HCT116 (cell line): Measurements from ENCODE around the gene SBF2. TPM values are rescaled to one million over a fixed set of nuclear protein-coding genes. Genes with fewer than 3 reads are reported as not detected.

Experiments used
- ATAC-seq: fragments of 200-7000 bp; cut with Tn5 transposase; 2 replicates; pipeline ENCODE4 v1.9.1; 2020; ENCODE audit warnings: mild to moderate bottlenecking, moderate library complexity
- BruUV-seq: library from RNA; stranded (reverse); fragments of 400-500 nt; replicated peaks from 2 replicates; lab custom pipeline; 2021; lab: Mats Ljungman, UMichigan
- CTCF ChIA-PET: fragments of 300-600 bp; sonication (Branson Sonifier 250); formaldehyde crosslinking; loops from one replicate; lab custom pipeline; 2021; ENCODE audit warnings: antibody characterized with exemption; lab: Charles Lee
- POLR2A ChIA-PET: fragments of 300-600, 350-600 bp; sonication (Branson Sonifier 250); formaldehyde crosslinking; loops from one replicate; lab custom pipeline; 2021; ENCODE audit warnings: antibody characterized with exemption; lab: Charles Lee
- RAD21 ChIA-PET, 2 experiments: fragments of 300-600 bp; sonication (Branson Sonifier 250); formaldehyde crosslinking; loops; one replicate each; lab custom pipeline; 2023; ENCODE audit warnings: low total read pairs in 2 of 2; ENCODE audit not compliant: uncharacterized antibody in 2 of 2, unreplicated experiment in 2 of 2, low non-redundant PET in 1 of 2; lab: Charles Lee
- DNase-seq: peaks from one replicate; pipeline ENCODE4 v3.0.0-alpha.2; 2010; ENCODE audit warnings: low read depth, low spot score
- H2AFZ ChIP-seq: fragments of 200-600 bp; shearing (Covaris generic), sonication (generic); 2 replicates; pipeline ENCODE4 v1.6.1; 2017; ENCODE audit warnings: low read depth, mixed run types, mixed read lengths, antibody characterized with exemption, low read length; ENCODE audit not compliant: poor library complexity, severe bottlenecking
- H3K27ac ChIP-seq: 2 replicates; pipeline ENCODE4 v1.5.1; 2012; ENCODE audit warnings: low read depth, low read length
- H3K27me3 ChIP-seq: fragments of 200-600 bp; sonication (generic); 2 replicates; pipeline ENCODE4 v1.6.1; 2016; ENCODE audit warnings: mixed run types, low read length, mixed read lengths; ENCODE audit not compliant: insufficient read depth
- H3K36me3 ChIP-seq, 2 experiments: fragments of 200-500 bp in 1 of 2; fragments of 200-600 bp in 1 of 2; sonication (Bioruptor generic) in 1 of 2; sonication (generic) in 1 of 2; 2 replicates each; pipeline versions ENCODE4 v1.5.1 to v1.6.1; 2014 to 2016; ENCODE audit warnings: low read length in 2 of 2, inconsistent platforms in 1 of 2, mixed read lengths in 1 of 2, mixed run types in 1 of 2; ENCODE audit not compliant: insufficient read depth in 2 of 2, control insufficient read depth in 1 of 2
- H3K4me1 ChIP-seq, 2 experiments: fragments of 200-600 bp in 1 of 2; sonication (generic) in 1 of 2; 2 replicates each; pipeline versions ENCODE4 v1.5.1 to v1.6.1; 2012 to 2017; ENCODE audit warnings: low read length in 2 of 2, inconsistent platforms in 1 of 2, mild to moderate bottlenecking in 1 of 2, mixed read lengths in 1 of 2, mixed run types in 1 of 2, moderate library complexity in 1 of 2; ENCODE audit not compliant: insufficient read depth in 2 of 2, control insufficient read depth in 1 of 2
- H3K4me2 ChIP-seq: fragments of 200-600 bp; sonication (generic); 2 replicates; pipeline ENCODE4 v1.6.1; 2017; ENCODE audit warnings: mixed run types, low read length, mixed read lengths
- H3K4me3 ChIP-seq, 2 experiments: fragments of 200-600 bp in 1 of 2; sonication (generic) in 1 of 2; replicated peaks in 1 of 2; 2 replicates each; pipeline ENCODE4 v1.5.1; 2011 to 2016; ENCODE audit warnings: low read length in 2 of 2, control low read depth in 1 of 2, low read depth in 1 of 2, mild to moderate bottlenecking in 1 of 2, mixed read lengths in 1 of 2, mixed run types in 1 of 2
- H3K79me2 ChIP-seq: fragments of 200-600 bp; sonication (generic); 2 replicates; pipeline ENCODE4 v1.6.1; 2017; ENCODE audit warnings: mild to moderate bottlenecking, mixed run types, low read length, moderate library complexity, mixed read lengths; ENCODE audit not compliant: insufficient read depth
- H3K9ac ChIP-seq: fragments of 200-600 bp; sonication (generic); 2 replicates; pipeline ENCODE4 v1.6.1; 2016; ENCODE audit warnings: low read length, mixed read lengths
- H3K9me2 ChIP-seq: fragments of 200-600 bp; sonication (generic), shearing (Covaris generic); 2 replicates; pipeline ENCODE4 v1.6.1; 2017; ENCODE audit warnings: mixed run types, mild to moderate bottlenecking, moderate library complexity; ENCODE audit not compliant: insufficient read depth
- H3K9me3 ChIP-seq, 2 experiments: fragments of 200-500 bp in 1 of 2; fragments of 200-600 bp in 1 of 2; sonication (Bioruptor generic) in 1 of 2; sonication (generic) in 1 of 2; 2 replicates each; pipeline ENCODE4 v1.6.1; 2014 to 2017; ENCODE audit warnings: low read length in 2 of 2, mixed read lengths in 2 of 2, inconsistent platforms in 1 of 2, low read depth in 1 of 2, mild to moderate bottlenecking in 1 of 2, mixed run types in 1 of 2, moderate library complexity in 1 of 2; ENCODE audit not compliant: control insufficient read depth in 1 of 2, insufficient read depth in 1 of 2
- H4K20me1 ChIP-seq: fragments of 200-600 bp; sonication (generic), shearing (Covaris generic); 2 replicates; pipeline ENCODE4 v1.6.1; 2017; ENCODE audit warnings: mixed run types, mild to moderate bottlenecking, moderate library complexity; ENCODE audit not compliant: insufficient read depth
- ATF3 ChIP-seq: IDR thresholded peaks from 2 replicates; pipeline ENCODE4 v1.6.1; 2012
- CBX3 ChIP-seq: IDR thresholded peaks from 2 replicates; pipeline ENCODE4 v1.6.1; 2012; ENCODE audit warnings: low read depth
- EGR1 ChIP-seq: IDR thresholded peaks from 2 replicates; pipeline ENCODE4 v1.6.1; 2012; ENCODE audit warnings: low read depth
- EZH2 ChIP-seq: fragments of 200-600 bp; sonication (generic); IDR thresholded peaks from 2 replicates; pipeline ENCODE4 v1.6.1; 2017; ENCODE audit warnings: antibody characterized with exemption, mixed run types
- EZH2phosphoT487 ChIP-seq: fragments of 200-600 bp; IDR thresholded peaks from 2 replicates; pipeline ENCODE4 v1.6.1; 2018; ENCODE audit warnings: antibody characterized with exemption, borderline replicate concordance
- RAD21 ChIP-seq: IDR thresholded peaks from 2 replicates; pipeline ENCODE4 v1.6.1; 2012; ENCODE audit warnings: low read depth, mild to moderate bottlenecking
- REST ChIP-seq: IDR thresholded peaks from 2 replicates; pipeline ENCODE4 v1.6.1; 2012; ENCODE audit warnings: low read depth
- SP1 ChIP-seq: IDR thresholded peaks from 2 replicates; pipeline ENCODE4 v1.6.1; 2012; ENCODE audit warnings: low read depth
- SRF ChIP-seq: IDR thresholded peaks from 2 replicates; pipeline ENCODE4 v1.6.1; 2012; ENCODE audit warnings: low read depth
- ZBTB33 ChIP-seq: IDR thresholded peaks from 2 replicates; pipeline ENCODE4 v1.6.1; 2011; ENCODE audit warnings: mild to moderate bottlenecking, low read length, moderate library complexity; ENCODE audit not compliant: insufficient replicate concordance; ENCODE audit errors: extremely low read depth
- ZFX ChIP-seq: fragments of 450-650 bp; IDR thresholded peaks from 2 replicates; pipeline ENCODE4 v1.6.1; 2017
- ZNF274 ChIP-seq: fragments of 200-500 bp; sonication (Bioruptor generic); IDR thresholded peaks from 2 replicates; pipeline ENCODE4 v1.6.1; 2014; ENCODE audit warnings: mild to moderate bottlenecking, low read depth, low read length, inconsistent platforms
- intact Hi-C: fragments of 100-400 bp; cut with micrococcal nuclease; formaldehyde crosslinking; loops from 2 replicates; pipeline ENCODE4 v1.10.0; 2022
- total RNA-seq: library from RNA; stranded (reverse); gene quantifications from one replicate; pipeline ENCODE4 v1.2.1, GENCODE V29; 2021; ENCODE audit not compliant: unreplicated experiment
- TF ChIP-seq, protein P1 (sequence below): IDR thresholded peaks from 2 replicates; pipeline ENCODE4 v1.6.1; 2012
- TF ChIP-seq, protein P2 (sequence below), 3 experiments: fragments of 200-600 bp in 1 of 3; sonication (generic) in 1 of 3; IDR thresholded peaks in 2 of 3; conservative IDR thresholded peaks in 1 of 3; 2 replicates each; pipeline ENCODE4 v1.5.1; 2012 to 2017; ENCODE audit warnings: low read depth in 2 of 3, low read length in 2 of 3, antibody characterized with exemption in 1 of 3, borderline replicate concordance in 1 of 3, control low read depth in 1 of 3, mild to moderate bottlenecking in 1 of 3, mixed read lengths in 1 of 3, mixed run types in 1 of 3, moderate library complexity in 1 of 3; ENCODE audit not compliant: insufficient read depth in 1 of 3

SBF2 gene
- total RNA-seq, 1 experiment from 2014 or later: 35.0 TPM

DNA sequence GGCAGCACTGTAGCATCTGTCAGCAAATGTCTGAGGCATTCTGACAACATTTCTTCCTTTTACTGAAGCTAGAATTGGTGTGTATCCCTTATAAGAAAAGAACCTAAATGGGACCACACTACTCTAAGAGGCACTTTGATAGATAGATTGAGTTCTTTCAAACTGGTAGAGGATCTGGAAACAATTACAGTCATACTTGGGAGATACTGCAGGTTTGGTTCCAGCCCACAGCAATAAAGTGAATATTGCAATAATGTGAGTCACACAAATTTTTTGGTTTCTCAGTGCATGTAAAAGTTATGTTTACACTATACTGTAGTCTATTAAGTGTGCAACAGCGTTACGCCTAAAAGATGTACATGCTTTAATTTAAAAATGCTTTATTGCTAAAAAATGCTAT, 96.9 kb downstream of the SBF2 start:
- DNase-seq (no peak), ATAC-seq (no peak)
- H2AFZ ChIP-seq: no peak overlapping the region
- no peaks in the 10 kb centered on the region for H4K20me1 ChIP-seq
- RAD21 ChIA-PET: no interaction called here
- H3K36me3 ChIP-seq: no peaks in the 10 kb centered on the region
- H3K9me3 ChIP-seq: no peaks in the 10 kb centered on the region
- no peak overlapping the region for H3K4me2 ChIP-seq
- intact Hi-C loops: no loop called here
- no peak overlapping the region for H3K27ac ChIP-seq
- no peak overlapping the region for H3K9ac ChIP-seq
- TF ChIP-seq SRF (no peak), ZBTB33 (no peak), SP1 (no peak), EZH2 (no peak), ATF3 (no peak), CBX3 (no peak), ZNF274 (no peak), REST (no peak), EZH2phosphoT487 (no peak), RAD21 (no peak), EGR1 (no peak), ZFX (no peak)
- TF ChIP-seq, protein P1, sequence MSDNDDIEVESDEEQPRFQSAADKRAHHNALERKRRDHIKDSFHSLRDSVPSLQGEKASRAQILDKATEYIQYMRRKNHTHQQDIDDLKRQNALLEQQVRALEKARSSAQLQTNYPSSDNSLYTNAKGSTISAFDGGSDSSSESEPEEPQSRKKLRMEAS: no peak
- TF ChIP-seq, protein P2, sequence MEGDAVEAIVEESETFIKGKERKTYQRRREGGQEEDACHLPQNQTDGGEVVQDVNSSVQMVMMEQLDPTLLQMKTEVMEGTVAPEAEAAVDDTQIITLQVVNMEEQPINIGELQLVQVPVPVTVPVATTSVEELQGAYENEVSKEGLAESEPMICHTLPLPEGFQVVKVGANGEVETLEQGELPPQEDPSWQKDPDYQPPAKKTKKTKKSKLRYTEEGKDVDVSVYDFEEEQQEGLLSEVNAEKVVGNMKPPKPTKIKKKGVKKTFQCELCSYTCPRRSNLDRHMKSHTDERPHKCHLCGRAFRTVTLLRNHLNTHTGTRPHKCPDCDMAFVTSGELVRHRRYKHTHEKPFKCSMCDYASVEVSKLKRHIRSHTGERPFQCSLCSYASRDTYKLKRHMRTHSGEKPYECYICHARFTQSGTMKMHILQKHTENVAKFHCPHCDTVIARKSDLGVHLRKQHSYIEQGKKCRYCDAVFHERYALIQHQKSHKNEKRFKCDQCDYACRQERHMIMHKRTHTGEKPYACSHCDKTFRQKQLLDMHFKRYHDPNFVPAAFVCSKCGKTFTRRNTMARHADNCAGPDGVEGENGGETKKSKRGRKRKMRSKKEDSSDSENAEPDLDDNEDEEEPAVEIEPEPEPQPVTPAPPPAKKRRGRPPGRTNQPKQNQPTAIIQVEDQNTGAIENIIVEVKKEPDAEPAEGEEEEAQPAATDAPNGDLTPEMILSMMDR (IDR thresholded peaks at IDR 0.05 in 2 of 3, conservative IDR thresholded peaks at IDR 0.05 in 1 of 3; ENCODE audit: borderline replicate concordance in 1 of 3, insufficient read depth in 1 of 3, low read depth in 2 of 3, low read length in 2 of 3): no peak
- H3K27me3 ChIP-seq: no peaks in the 10 kb centered on the region
- H3K79me2 ChIP-seq: peaks cover 8% of the 10 kb centered on the region; the same call in 1 of the 2 replicates
- POLR2A ChIA-PET: no interaction called here
- H3K4me3 ChIP-seq: no peak overlapping the region
- no peaks in the 10 kb centered on the region for H3K9me2 ChIP-seq
- no TSS peak for BruUV-seq
- no peaks in the 10 kb centered on the region for H3K4me1 ChIP-seq
- CTCF ChIA-PET: no interaction called here
